KMS-11 (cell line): ENCODE measurements around the gene UGT1A10.

Experiments used
- H2AFZ ChIP-seq: fragments of 200-600 bp; sonication (generic); 2 replicates; pipeline ENCODE4 v1.6.1; 2016; ENCODE audit warnings: antibody characterized with exemption, mixed run types, low read depth
- H3K27ac ChIP-seq: fragments of 200-600 bp; sonication (generic); 2 replicates; pipeline ENCODE4 v1.6.1; 2016; ENCODE audit warnings: mild to moderate bottlenecking, mixed run types
- H3K27me3 ChIP-seq: fragments of 200-600 bp; sonication (generic); 2 replicates; pipeline ENCODE4 v1.6.1; 2017; ENCODE audit warnings: mild to moderate bottlenecking, low read depth, mixed run types, moderate library complexity; ENCODE audit not compliant: insufficient read depth
- H3K36me3 ChIP-seq: fragments of 200-600 bp; sonication (generic); 2 replicates; pipeline ENCODE4 v1.6.1; 2017; ENCODE audit warnings: mild to moderate bottlenecking, mixed run types; ENCODE audit not compliant: insufficient read depth
- H3K4me1 ChIP-seq: fragments of 200-600 bp; sonication (generic); 2 replicates; pipeline ENCODE4 v1.6.1; 2016; ENCODE audit warnings: mild to moderate bottlenecking, low read depth, mixed run types; ENCODE audit not compliant: poor library complexity, severe bottlenecking
- H3K4me2 ChIP-seq: fragments of 200-600 bp; sonication (generic); 2 replicates; pipeline ENCODE4 v1.7.0; 2016; ENCODE audit warnings: mild to moderate bottlenecking, mixed run types
- H3K4me3 ChIP-seq: fragments of 200-600 bp; sonication (generic); IDR thresholded peaks from 2 replicates; pipeline ENCODE4 v1.6.1; 2017; ENCODE audit warnings: low read depth, low read length, mixed read lengths; ENCODE audit not compliant: insufficient read depth
- H3K79me2 ChIP-seq: fragments of 200-600 bp; sonication (generic); 2 replicates; pipeline ENCODE4 v1.6.1; 2016; ENCODE audit warnings: low read depth, mixed run types; ENCODE audit not compliant: insufficient read depth
- H3K9ac ChIP-seq: fragments of 200-600 bp; sonication (generic); 2 replicates; pipeline ENCODE4 v1.6.1; 2016; ENCODE audit warnings: mild to moderate bottlenecking, mixed run types
- H4K20me1 ChIP-seq: fragments of 200-600 bp; sonication (generic); 2 replicates; pipeline ENCODE4 v1.6.1; 2016; ENCODE audit warnings: mild to moderate bottlenecking, mixed run types; ENCODE audit not compliant: insufficient read depth
- CTCF ChIP-seq: fragments of 200-600 bp; sonication (generic); conservative IDR thresholded peaks from 2 replicates; pipeline ENCODE4 v1.6.1; 2017; ENCODE audit warnings: low read depth, mild to moderate bottlenecking, antibody characterized with exemption, low read length, moderate library complexity, mixed read lengths

UGT1A10 gene

GRCh38 chr2:233656443-233656842 lies 20.2 kb downstream of the UGT1A10 start:
- H3K9ac ChIP-seq, result no peak overlapping the region
- no peak overlapping the region for H3K4me3 ChIP-seq
- no peak overlapping the region for H3K27ac ChIP-seq

GRCh38 chr2:233658610-233659009 lies 22.4 kb downstream of the UGT1A10 start:
- no peak for TF ChIP-seq CTCF

More at GRCh38 chr2:233656443-233656842, 20.2 kb downstream of the UGT1A10 start:
- H3K4me2 ChIP-seq, result no peak overlapping the region
- no peaks in the 10 kb centered on the region for H3K4me1 ChIP-seq
- no peak for TF ChIP-seq CTCF
- H4K20me1 ChIP-seq, result no peaks in the 10 kb centered on the region
- H2AFZ ChIP-seq, result no peak overlapping the region
- no peaks in the 10 kb centered on the region for H3K79me2 ChIP-seq
- no peaks in the 10 kb centered on the region for H3K36me3 ChIP-seq
- H3K27me3 ChIP-seq, result no peaks in the 10 kb centered on the region

GRCh38 chr2:233663911-233664310 lies 27.7 kb downstream of the UGT1A10 start:
- no peaks in the 10 kb centered on the region for H3K79me2 ChIP-seq
- no peak overlapping the region for H3K4me2 ChIP-seq
- no peak overlapping the region for H2AFZ ChIP-seq
- no peaks in the 10 kb centered on the region for H3K36me3 ChIP-seq
- no peak overlapping the region for H3K4me3 ChIP-seq
- no peak for TF ChIP-seq CTCF
- no peak overlapping the region for H3K27ac ChIP-seq
- no peaks in the 10 kb centered on the region for H4K20me1 ChIP-seq
- H3K4me1 ChIP-seq, result no peaks in the 10 kb centered on the region
- H3K9ac ChIP-seq, result no peak overlapping the region
- no peaks in the 10 kb centered on the region for H3K27me3 ChIP-seq

More at GRCh38 chr2:233658610-233659009, 22.4 kb downstream of the UGT1A10 start:
- H3K27me3 ChIP-seq, result no peaks in the 10 kb centered on the region
- no peak overlapping the region for H3K4me3 ChIP-seq
- H3K79me2 ChIP-seq, result no peaks in the 10 kb centered on the region
- no peak overlapping the region for H2AFZ ChIP-seq
- H3K4me2 ChIP-seq, result no peak overlapping the region
- H3K9ac ChIP-seq, result no peak overlapping the region
- H3K27ac ChIP-seq, result no peak overlapping the region
- no peaks in the 10 kb centered on the region for H3K4me1 ChIP-seq
- no peaks in the 10 kb centered on the region for H4K20me1 ChIP-seq
- H3K36me3 ChIP-seq, result no peaks in the 10 kb centered on the region

GRCh38 chr2:233668605-233669260 lies 32.5 kb downstream of the UGT1A10 start:
- Histone ChIP-seq H3K4me2 (no peak overlapping the region), H3K79me2 (no peaks in the 10 kb centered on the region), H4K20me1 (no peaks in the 10 kb centered on the region), H3K9ac (no peak overlapping the region), H3K27me3 (no peaks in the 10 kb centered on the region), H2AFZ (no peak overlapping the region), H3K4me3 (no peak overlapping the region), H3K27ac (no peak overlapping the region), H3K36me3 (no peaks in the 10 kb centered on the region), H3K4me1 (no peaks in the 10 kb centered on the region)
- no peak for TF ChIP-seq CTCF
